Measurements from ENCODE around the gene RNU1-4.
"Not testable (repeated sequence)": the region's sequence is repeated elsewhere in the genome, so short reads cannot be mapped to it uniquely, and the experiment has no call there.

The RNU1-4 gene

DNA sequence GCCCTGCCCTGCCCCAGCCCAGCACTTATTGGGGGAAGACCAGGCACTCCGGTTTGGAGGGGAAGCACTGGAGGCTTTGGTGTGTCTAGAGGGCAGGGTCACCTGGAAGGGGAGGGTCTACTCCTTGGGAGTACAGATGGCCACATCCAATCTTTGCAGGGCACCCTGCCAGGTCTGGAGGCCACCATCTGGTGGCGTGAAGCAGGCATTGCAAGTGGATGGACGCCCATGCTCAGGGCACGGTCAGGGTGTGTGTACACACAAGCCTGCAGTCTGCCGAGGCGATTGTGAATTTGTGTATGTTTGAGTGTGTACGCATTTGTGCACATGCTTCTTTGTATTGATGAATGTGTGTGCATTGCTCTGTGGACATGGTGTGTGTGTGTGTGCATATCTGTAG is 37.2 kb upstream of the RNU1-4 start:
- peak; percentile 35 for ATAC-seq (ENCODE audit: low read depth)
- H3K36me3 Mint-ChIP-seq; H3K4me1 Mint-ChIP-seq; DNase-seq (ENCODE audit: low spot score in 2 of 2); H3K27ac Mint-ChIP-seq; H3K4me3 Mint-ChIP-seq; H3K27me3 Mint-ChIP-seq; H3K9me3 Mint-ChIP-seq: not testable (repeated sequence)

DNA sequence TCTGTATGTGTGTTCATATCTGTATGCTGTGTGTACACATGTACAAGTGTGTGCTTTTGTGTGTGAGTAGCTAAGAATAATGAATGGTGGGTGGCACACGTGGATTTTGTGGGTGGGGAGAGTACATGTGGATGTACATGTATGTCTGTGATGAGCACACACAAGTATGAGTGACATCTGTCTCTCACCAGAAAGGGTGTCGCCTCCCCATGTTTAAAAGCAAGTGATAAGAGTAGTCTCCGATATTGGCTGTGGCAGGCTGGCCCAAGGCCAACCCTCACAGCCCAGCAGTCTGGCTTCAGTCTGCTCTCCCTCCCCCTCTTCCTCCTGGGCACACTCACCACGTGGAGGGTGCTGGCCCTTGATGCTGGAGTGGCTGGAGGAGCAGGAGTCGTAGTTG is 36.7 kb upstream of the RNU1-4 start:
- H3K27me3 Mint-ChIP-seq; H3K9me3 Mint-ChIP-seq; H3K4me1 Mint-ChIP-seq; ATAC-seq (ENCODE audit: low read depth); H3K36me3 Mint-ChIP-seq; DNase-seq (ENCODE audit: low spot score in 2 of 2); H3K27ac Mint-ChIP-seq; H3K4me3 Mint-ChIP-seq: not testable (repeated sequence)

DNA sequence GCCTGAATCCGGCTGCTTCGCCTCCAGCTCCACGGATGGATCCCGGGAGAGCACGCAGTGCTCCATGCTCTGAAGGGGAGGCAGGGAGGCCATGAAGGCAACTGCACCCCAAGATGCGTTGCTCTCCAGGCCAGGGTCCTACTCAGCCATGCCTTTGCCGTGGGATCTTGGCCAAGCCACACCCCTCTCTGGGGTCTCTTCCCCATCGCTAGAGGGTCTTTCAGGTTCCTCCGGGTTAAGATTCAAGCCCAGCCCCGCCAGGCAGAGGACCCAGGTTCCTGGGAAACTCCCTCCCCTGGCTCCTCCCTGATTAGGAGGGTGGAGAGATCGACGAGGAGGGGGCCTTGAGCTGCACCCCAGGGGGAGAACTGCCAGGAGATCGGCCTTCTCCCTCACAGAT is 36.2 kb upstream of the RNU1-4 start:
- H3K27me3 Mint-ChIP-seq; H3K36me3 Mint-ChIP-seq; H3K9me3 Mint-ChIP-seq; DNase-seq (ENCODE audit: low spot score in 2 of 2); H3K4me3 Mint-ChIP-seq; H3K27ac Mint-ChIP-seq; H3K4me1 Mint-ChIP-seq; ATAC-seq (ENCODE audit: low read depth): not testable (repeated sequence)

DNA sequence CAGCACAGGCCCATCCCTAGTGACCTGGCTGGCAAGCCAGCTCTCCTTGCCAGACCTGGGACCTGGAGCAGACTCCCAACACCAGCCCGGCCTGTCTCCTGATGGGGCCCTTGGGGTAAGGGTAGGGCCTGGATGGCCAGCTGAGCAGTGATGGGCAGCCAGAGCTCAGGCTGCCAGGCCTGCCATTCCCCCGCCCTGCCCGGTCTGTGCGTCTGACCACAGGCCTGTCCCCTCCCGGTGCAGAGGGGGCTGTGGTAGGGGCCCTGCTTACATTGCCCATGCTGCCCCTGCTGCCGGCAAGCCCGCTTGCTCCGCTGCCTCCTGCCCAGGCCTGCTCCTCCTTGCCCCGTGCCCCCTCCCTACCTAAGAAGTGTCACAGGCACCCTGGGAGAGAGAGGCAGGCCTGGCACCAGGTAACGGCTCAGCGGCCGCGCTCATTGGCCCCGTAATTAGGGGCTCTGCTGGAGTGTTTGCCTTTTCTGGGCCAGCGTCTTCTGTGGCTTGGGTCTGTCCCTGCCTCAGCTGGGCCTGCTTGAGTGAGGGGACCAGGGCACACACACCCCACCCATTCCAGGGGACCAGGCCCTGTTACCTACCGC is 35.7 kb upstream of the RNU1-4 start:
- not testable (repeated sequence) for ATAC-seq (ENCODE audit: low read depth); H3K9me3 Mint-ChIP-seq; H3K36me3 Mint-ChIP-seq; H3K4me1 Mint-ChIP-seq; H3K27me3 Mint-ChIP-seq; H3K27ac Mint-ChIP-seq; H3K4me3 Mint-ChIP-seq
- peak in 1 of 2 donors; percentile 18 for DNase-seq (ENCODE audit: low spot score in 2 of 2)

DNA sequence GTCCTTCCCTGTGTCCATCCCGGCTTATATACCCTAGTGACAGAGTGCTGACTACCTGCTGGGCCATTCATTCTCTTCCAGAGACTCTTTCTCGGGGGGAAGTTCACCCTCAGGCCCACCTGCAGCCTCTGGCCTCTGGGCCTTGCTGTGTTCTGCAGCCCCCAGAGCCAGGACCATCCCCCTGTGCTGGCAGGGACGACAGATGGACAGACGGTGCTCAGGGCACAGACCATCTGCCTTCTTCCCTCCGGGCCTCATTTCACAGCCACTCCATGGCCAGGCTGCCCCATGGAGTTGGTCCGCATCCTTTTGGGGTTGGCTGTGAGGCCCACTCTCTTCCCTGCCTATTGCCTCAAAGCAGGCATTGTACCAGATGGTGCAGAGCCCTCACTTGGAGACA is 34.0 kb upstream of the RNU1-4 start:
- ATAC-seq (ENCODE audit: low read depth); H3K4me3 Mint-ChIP-seq; H3K36me3 Mint-ChIP-seq; H3K4me1 Mint-ChIP-seq; H3K27me3 Mint-ChIP-seq; H3K27ac Mint-ChIP-seq; H3K9me3 Mint-ChIP-seq: not testable (repeated sequence)
- DNase-seq (ENCODE audit: low spot score in 2 of 2), result peak in 1 of 2 donors; percentile 10

DNA sequence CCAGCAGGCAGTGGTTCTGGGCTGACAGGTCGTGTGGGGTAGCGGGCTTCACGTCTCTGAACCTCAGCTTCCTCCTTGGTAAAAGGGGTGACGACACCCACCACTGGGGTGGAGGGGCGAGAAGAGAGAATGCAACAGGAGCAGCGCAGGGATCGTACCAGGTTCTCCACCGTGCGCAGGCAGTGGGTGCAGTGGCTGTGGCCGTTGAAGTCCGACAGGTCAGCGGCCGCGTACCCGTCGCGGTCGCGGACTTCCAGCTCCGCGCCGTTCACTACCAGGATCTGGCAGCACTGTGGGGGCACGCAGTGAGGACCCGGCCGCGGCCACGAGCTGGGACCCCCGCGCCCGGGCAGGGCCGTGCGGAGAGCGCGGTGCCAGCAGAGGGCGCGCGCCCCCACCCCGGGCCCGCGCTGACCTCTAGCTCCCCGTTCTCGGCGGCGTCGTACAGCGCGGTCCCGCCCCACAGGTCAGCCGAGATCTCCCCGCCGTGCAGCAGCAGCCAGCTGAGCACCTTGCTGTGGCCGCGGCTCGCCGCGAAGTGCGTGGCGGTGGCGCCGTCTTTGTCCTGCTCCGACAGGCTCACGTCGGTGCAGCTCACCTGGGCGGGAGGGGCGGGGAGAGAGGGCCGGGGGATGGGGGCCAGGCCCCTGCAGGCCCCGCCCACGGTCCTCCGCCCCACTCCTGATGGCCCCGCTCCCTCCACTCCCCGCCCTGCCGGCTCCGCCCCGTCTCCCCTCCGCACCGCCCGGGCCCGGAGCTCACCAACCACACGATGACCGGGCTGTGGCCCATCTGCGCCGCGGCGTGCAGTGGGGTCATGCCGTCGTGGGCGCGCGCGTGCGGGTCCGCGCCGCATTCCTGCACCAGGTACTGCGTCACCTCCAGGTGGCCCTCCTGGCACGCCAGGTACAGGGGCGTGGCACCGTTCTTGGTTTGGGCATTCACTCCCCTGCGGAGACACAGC is 32.9 kb upstream of the RNU1-4 start:
- H3K4me1 Mint-ChIP-seq; H3K36me3 Mint-ChIP-seq; DNase-seq (ENCODE audit: low spot score in 2 of 2); H3K9me3 Mint-ChIP-seq; H3K27ac Mint-ChIP-seq; H3K27me3 Mint-ChIP-seq: not testable (repeated sequence)
- peak; percentile 46 for ATAC-seq (ENCODE audit: low read depth)
- H3K4me3 Mint-ChIP-seq, result peak overlapping the region; percentile 62

DNA sequence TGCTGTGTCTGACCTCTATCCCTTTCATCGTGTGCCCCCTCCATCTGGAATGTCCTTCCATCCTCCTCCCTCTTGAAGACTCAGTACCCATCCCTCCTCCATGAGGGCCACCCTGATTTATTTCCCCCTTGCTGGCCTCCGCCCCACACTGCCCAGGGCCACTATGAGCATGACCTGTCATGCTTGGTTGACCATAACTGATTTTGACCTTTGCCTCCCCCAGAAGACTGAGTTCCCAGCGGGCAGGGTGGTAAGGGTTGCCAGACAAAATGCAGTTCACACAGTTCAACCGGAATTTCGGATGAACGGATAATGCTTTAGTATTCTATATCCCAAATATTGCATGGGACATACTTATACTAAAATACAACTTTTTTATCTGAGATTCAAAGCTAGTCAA is 31.6 kb upstream of the RNU1-4 start:
- not testable (repeated sequence) for H3K9me3 Mint-ChIP-seq; H3K27ac Mint-ChIP-seq; H3K4me3 Mint-ChIP-seq; DNase-seq (ENCODE audit: low spot score in 2 of 2); H3K27me3 Mint-ChIP-seq; H3K36me3 Mint-ChIP-seq; ATAC-seq (ENCODE audit: low read depth); H3K4me1 Mint-ChIP-seq

DNA sequence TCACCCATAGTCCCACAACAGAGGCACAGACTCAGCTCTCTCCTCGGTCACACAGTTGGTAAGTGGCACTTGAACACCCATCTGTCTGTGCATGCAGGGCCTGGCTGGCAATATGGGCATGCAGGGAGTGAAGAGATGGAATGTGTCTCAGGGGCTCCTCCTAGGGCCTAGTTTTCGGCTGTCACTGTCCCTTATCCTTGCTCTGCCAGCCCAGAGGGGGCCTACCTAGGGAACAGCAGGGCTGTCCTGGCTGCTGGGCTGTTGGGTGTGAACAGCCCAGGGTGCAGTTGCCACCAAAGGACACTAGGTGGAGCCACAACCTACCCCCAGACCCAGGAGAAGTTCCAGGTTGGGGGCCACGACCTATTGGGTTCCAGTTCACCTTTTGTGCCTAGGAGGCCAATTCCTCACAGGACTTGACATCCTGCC is 30.6 kb upstream of the RNU1-4 start:
- not testable (repeated sequence) for H3K4me1 Mint-ChIP-seq, H3K9me3 Mint-ChIP-seq, H3K27ac Mint-ChIP-seq, H3K27me3 Mint-ChIP-seq, H3K4me3 Mint-ChIP-seq, H3K36me3 Mint-ChIP-seq
- ATAC-seq (ENCODE audit: low read depth) (peak; percentile 80), DNase-seq (ENCODE audit: low spot score in 2 of 2) (peak in 1 of 2 donors; percentile 93)

DNA sequence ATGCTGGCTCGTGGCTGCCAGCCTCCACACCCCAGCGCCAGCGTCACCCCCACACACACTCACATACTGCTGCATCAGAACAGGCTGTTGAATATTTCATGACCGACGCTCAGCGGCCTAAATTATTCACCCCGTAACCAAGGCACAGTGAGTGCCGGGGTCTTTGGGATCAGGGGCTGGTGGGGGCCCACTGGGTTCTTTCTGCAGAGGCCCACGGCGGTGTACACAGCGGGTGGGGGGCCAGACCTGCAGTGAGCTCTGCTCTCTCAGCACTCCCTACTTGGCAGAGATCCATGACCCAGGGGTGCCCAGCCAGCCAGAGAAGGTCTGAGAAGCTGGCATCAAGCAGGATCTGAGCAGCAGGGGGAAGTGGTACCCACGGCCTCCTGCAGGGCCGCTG is 29.7 kb upstream of the RNU1-4 start:
- not testable (repeated sequence) for H3K27me3 Mint-ChIP-seq; H3K36me3 Mint-ChIP-seq; H3K27ac Mint-ChIP-seq; H3K4me1 Mint-ChIP-seq; H3K9me3 Mint-ChIP-seq; ATAC-seq (ENCODE audit: low read depth); H3K4me3 Mint-ChIP-seq
- peak in 1 of 2 donors; percentile 14 for DNase-seq (ENCODE audit: low spot score in 2 of 2)

DNA sequence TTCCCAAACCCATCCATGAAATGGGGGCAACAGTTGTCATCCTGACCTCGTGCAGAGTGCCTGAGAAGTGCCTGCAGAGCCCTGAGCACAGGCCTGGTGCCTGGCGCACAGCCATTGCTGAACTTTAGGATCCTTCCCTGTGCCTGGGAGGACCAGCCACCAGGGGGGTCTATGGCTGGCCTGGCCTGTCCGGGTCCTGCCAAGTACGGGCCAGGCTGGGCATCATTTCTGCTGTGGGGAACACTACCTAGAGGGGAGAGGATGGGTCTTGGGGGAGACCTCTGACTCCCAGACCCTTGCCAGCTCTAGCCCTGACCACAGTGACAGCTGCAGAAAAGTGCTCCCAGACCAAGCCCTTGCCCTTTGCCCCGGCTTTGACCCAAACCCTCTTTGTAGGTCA is 28.2 kb upstream of the RNU1-4 start:
- ATAC-seq (ENCODE audit: low read depth); H3K36me3 Mint-ChIP-seq; H3K4me1 Mint-ChIP-seq; H3K27ac Mint-ChIP-seq; H3K4me3 Mint-ChIP-seq; H3K9me3 Mint-ChIP-seq; H3K27me3 Mint-ChIP-seq: not testable (repeated sequence)
- DNase-seq (ENCODE audit: low spot score in 2 of 2), result peak in 1 of 2 donors; percentile 19

DNA sequence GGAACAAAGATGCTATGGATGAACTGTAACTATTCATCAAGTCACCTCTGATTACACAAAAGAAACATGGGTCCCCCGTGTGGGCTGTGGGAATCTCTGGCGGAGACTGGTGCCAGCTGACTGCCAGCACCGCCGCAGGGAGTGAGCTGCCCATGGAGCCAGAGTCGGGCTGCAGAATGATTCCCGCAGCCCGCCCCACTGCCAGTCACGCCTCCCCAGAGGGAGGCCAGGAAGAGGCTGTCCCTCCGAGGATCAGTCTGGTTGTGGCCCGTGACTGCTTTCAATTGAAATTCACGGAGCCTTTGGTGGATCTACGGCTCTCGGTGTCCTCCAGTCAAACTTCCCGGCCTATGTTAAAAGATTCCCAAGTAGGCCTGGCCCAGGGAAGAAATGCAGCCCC is 27.7 kb upstream of the RNU1-4 start:
- not testable (repeated sequence) for H3K36me3 Mint-ChIP-seq; H3K4me1 Mint-ChIP-seq; ATAC-seq (ENCODE audit: low read depth); H3K9me3 Mint-ChIP-seq; H3K4me3 Mint-ChIP-seq; H3K27ac Mint-ChIP-seq; H3K27me3 Mint-ChIP-seq
- peak in 1 of 2 donors; percentile 10 for DNase-seq (ENCODE audit: low spot score in 2 of 2)

DNA sequence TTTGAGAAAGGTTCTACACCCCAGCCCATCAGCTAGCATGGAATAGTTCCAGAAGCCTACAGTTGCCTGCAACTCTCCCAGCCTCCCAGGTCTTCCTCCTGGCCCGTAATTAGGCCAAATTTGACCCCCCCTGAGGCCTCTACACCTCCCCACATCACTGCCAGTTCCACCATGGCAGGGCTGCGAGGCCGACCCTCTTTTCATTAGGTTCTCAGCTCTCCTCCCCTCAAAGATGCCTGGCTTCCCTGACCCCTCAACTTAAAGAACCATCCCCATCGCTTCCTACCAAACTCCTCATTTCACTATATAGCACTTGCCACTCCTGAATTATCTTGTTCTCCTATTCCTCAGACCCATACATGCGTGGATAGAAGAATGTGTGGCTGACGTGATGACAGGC is 27.3 kb upstream of the RNU1-4 start:
- DNase-seq (ENCODE audit: low spot score in 2 of 2); H3K27ac Mint-ChIP-seq; H3K4me1 Mint-ChIP-seq; H3K4me3 Mint-ChIP-seq; H3K36me3 Mint-ChIP-seq; ATAC-seq (ENCODE audit: low read depth); H3K9me3 Mint-ChIP-seq; H3K27me3 Mint-ChIP-seq: not testable (repeated sequence)

DNA sequence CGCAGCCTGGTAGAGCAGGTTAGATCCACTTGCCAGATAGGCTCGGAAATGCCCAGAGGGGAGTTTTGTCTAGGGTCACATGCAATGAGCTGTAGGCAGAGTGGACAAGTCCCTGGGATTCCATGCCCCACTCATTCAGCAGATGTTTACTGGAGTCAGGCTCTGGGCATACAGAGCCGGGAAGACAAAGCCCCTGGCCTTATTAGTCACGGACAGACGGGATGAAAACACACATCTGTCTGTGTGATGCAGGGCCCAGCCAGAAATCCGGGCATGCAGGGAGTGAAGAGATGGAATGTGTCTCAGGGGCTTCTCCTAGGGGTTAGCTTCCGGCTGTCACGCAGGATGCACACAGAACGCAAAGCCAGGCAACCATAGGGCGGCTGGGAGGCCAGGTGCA is 26.8 kb upstream of the RNU1-4 start:
- not testable (repeated sequence) for ATAC-seq (ENCODE audit: low read depth); H3K27me3 Mint-ChIP-seq; H3K4me3 Mint-ChIP-seq; H3K36me3 Mint-ChIP-seq; H3K27ac Mint-ChIP-seq; H3K4me1 Mint-ChIP-seq; H3K9me3 Mint-ChIP-seq; DNase-seq (ENCODE audit: low spot score in 2 of 2)

DNA sequence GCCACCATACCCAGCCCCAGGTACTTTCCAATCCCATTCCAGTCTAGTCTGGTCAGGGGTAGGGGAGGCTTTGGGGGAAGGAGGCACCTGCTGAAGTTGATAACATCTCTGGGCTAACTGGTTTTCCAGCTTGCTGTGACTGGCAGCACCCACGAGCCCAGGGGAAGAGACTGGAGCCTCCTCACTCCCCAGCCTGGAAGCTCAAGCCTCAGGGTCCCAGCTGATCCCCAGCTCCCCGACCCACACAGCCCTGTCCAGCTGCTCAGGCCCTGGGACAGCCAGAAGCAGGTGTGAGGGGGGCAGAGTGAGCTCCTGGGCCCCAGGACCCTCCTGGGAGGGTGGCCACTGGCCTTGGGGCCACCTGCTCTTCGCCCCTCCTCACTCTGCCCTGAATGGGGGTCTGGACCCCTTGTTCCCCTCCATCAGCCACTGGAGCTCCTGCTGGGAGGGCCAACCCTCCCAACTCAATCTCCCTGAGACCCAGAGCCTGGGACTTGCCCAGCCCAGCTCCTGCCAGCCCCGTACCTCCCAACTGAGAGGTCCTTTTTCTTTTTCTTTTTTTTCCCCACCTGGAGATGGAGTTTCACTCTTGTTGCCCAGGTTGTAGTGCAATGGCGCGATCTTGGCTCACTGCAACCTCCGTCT is 23.5 kb upstream of the RNU1-4 start:
- peaks cover 17% of the 10 kb centered on the region for H3K27me3 Mint-ChIP-seq
- DNase-seq (ENCODE audit: low spot score in 2 of 2), result peak in 1 of 2 donors; percentile 21
- H3K27ac Mint-ChIP-seq, result no peak overlapping the region
- no peaks in the 10 kb centered on the region for H3K4me1 Mint-ChIP-seq
- H3K9me3 Mint-ChIP-seq, result no peaks in the 10 kb centered on the region
- no peaks in the 10 kb centered on the region for H3K36me3 Mint-ChIP-seq
- no peak for ATAC-seq (ENCODE audit: low read depth)
- no peak overlapping the region for H3K4me3 Mint-ChIP-seq

All from memory B cell (primary cell).